ENCODE data around the gene CTRL. TPM values are rescaled to one million over a fixed set of nuclear protein-coding genes. Genes with fewer than 3 reads are reported as not detected.

CTRL gene
- total RNA-seq, 2 experiments from 2014 or later = 4.0 to 5.9 TPM

DNA sequence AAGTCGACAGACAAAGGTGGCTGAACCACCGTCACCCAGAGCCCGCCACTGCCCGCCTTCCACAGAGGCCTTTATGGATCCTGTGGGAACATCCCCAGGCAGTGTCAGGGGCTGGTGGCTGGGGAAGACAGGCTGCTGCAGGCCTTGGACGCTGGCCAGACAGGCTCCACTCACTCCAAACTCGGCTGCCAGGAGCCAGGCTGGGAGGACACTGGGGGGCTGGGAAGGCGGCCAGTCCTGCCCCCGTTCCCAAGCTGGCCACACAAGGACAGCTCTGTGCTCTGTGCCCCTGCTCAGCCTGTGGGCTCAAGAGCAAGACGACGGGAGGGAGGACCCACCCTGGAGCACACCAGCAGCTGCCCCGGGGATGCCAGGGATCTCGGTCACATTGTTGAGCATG, 19.8 kb upstream of the CTRL start:
- Histone ChIP-seq H3K9me2 (ENCODE audit: insufficient read depth, low read length) (no peaks in the 10 kb centered on the region), H4K20me1 (ENCODE audit: insufficient read depth, low read length) (no peaks in the 10 kb centered on the region), H3K4me2 (ENCODE audit: low read length) (no peak overlapping the region), H3K9me3 (ENCODE audit: low read length) (no peaks in the 10 kb centered on the region), H3K79me2 (ENCODE audit: insufficient read depth, low read depth, low read length) (no peaks in the 10 kb centered on the region), H3K27ac (ENCODE audit: low read depth, low read length, poor library complexity, severe bottlenecking) (no peak overlapping the region), H3K4me3 (ENCODE audit: low read depth, low read length, poor library complexity, severe bottlenecking) (no peak overlapping the region), H3K4me1 (ENCODE audit: insufficient read depth, low read length, poor library complexity, severe bottlenecking) (no peaks in the 10 kb centered on the region), H2AFZ (ENCODE audit: low read length) (no peak overlapping the region), H3K36me3 (ENCODE audit: insufficient read depth, low read length) (no peaks in the 10 kb centered on the region)
- POLR2A ChIA-PET = no interaction called here
- no peak for TF ChIP-seq EZH2phosphoT487 (IDR thresholded peaks at IDR 0.05; ENCODE audit: borderline replicate concordance, low read depth, low read length)
- TF ChIP-seq, protein P1, sequence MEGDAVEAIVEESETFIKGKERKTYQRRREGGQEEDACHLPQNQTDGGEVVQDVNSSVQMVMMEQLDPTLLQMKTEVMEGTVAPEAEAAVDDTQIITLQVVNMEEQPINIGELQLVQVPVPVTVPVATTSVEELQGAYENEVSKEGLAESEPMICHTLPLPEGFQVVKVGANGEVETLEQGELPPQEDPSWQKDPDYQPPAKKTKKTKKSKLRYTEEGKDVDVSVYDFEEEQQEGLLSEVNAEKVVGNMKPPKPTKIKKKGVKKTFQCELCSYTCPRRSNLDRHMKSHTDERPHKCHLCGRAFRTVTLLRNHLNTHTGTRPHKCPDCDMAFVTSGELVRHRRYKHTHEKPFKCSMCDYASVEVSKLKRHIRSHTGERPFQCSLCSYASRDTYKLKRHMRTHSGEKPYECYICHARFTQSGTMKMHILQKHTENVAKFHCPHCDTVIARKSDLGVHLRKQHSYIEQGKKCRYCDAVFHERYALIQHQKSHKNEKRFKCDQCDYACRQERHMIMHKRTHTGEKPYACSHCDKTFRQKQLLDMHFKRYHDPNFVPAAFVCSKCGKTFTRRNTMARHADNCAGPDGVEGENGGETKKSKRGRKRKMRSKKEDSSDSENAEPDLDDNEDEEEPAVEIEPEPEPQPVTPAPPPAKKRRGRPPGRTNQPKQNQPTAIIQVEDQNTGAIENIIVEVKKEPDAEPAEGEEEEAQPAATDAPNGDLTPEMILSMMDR (conservative IDR thresholded peaks at IDR 0.05; ENCODE audit: low read length) = no peak
- intact Hi-C loops (cut with micrococcal nuclease; ENCODE audit: unreplicated experiment) = no loop called here
- CTCF ChIA-PET (ENCODE audit: unreplicated experiment) = no interaction called here
- DNase-seq (ENCODE audit: low spot score) = no peak
- BruUV-seq (replicated peaks) = no TSS peak

DNA sequence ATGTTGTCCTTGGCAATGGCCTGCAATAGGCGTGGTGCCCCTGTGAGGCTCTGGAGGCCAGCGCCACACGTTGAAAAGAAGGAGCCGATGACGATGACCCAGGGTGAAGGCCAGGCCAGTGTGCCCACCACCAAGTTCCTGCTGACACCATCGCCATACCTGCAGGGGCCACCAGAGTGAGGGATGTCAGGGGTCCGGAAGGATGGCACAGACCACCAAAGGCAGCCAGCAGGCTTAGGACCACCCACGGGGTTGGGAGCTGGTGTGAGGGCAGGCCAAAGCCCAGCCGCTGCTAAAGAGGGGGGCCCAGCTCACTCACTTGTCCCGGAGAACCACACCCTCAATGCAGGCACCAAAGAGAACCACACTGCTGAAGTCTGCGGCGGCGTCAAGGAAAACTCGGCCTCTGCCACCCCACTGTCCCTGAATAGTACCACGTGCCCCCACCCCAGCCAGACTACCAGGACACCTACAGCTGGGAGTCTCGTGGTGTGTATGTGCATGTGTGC, 18.7 kb upstream of the CTRL start:
- no TSS peak for BruUV-seq (replicated peaks)
- Histone ChIP-seq H4K20me1 (ENCODE audit: insufficient read depth, low read length) (no peaks in the 10 kb centered on the region), H3K9me3 (ENCODE audit: low read length) (no peaks in the 10 kb centered on the region), H3K79me2 (ENCODE audit: insufficient read depth, low read depth, low read length) (no peaks in the 10 kb centered on the region), H3K4me1 (ENCODE audit: insufficient read depth, low read length, poor library complexity, severe bottlenecking) (no peaks in the 10 kb centered on the region), H2AFZ (ENCODE audit: low read length) (no peak overlapping the region), H3K27ac (ENCODE audit: low read depth, low read length, poor library complexity, severe bottlenecking) (no peak overlapping the region), H3K36me3 (ENCODE audit: insufficient read depth, low read length) (no peaks in the 10 kb centered on the region), H3K4me2 (ENCODE audit: low read length) (no peak overlapping the region), H3K4me3 (ENCODE audit: low read depth, low read length, poor library complexity, severe bottlenecking) (no peak overlapping the region), H3K9me2 (ENCODE audit: insufficient read depth, low read length) (no peaks in the 10 kb centered on the region)
- POLR2A ChIA-PET = no interaction called here
- CTCF ChIA-PET (ENCODE audit: unreplicated experiment) = no interaction called here
- DNase-seq (ENCODE audit: low spot score) = no peak
- TF ChIP-seq EZH2phosphoT487 (IDR thresholded peaks at IDR 0.05; ENCODE audit: borderline replicate concordance, low read depth, low read length) = no peak
- TF ChIP-seq, protein P1 (conservative IDR thresholded peaks at IDR 0.05; ENCODE audit: low read length) = no peak
- intact Hi-C loops (cut with micrococcal nuclease; ENCODE audit: unreplicated experiment) = no loop called here

DNA sequence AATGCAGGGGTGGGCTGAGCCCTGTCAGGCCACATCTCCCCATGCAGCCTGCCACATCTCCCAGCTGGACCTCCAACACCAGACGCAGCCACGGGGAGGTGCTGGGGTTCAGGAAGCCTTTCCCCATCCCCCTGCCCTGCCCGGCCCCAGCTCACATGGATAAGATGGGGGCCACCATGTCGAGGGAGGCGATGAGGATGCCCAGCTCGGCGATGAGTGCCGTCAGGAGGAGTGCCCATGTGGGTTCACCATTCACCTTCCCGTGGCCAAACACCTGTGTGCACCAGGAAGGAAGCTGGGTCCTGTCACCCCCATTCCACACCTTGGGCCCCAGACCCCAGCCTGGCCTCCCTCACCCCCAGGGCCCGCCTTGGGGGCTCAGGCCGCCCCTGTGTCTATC, 18.0 kb upstream of the CTRL start:
- Histone ChIP-seq H3K9me3 (ENCODE audit: low read length) (no peaks in the 10 kb centered on the region), H3K9me2 (ENCODE audit: insufficient read depth, low read length) (no peaks in the 10 kb centered on the region), H3K4me3 (ENCODE audit: low read depth, low read length, poor library complexity, severe bottlenecking) (no peak overlapping the region), H3K4me1 (ENCODE audit: insufficient read depth, low read length, poor library complexity, severe bottlenecking) (no peaks in the 10 kb centered on the region), H3K79me2 (ENCODE audit: insufficient read depth, low read depth, low read length) (no peaks in the 10 kb centered on the region), H3K4me2 (ENCODE audit: low read length) (no peak overlapping the region), H3K27ac (ENCODE audit: low read depth, low read length, poor library complexity, severe bottlenecking) (no peak overlapping the region), H2AFZ (ENCODE audit: low read length) (no peak overlapping the region), H4K20me1 (ENCODE audit: insufficient read depth, low read length) (no peaks in the 10 kb centered on the region), H3K36me3 (ENCODE audit: insufficient read depth, low read length) (no peaks in the 10 kb centered on the region)
- no peak for DNase-seq (ENCODE audit: low spot score)
- no peak for TF ChIP-seq EZH2phosphoT487 (IDR thresholded peaks at IDR 0.05; ENCODE audit: borderline replicate concordance, low read depth, low read length)
- TF ChIP-seq, protein P1 (conservative IDR thresholded peaks at IDR 0.05; ENCODE audit: low read length) = 0 out of 2 replicates have a peak, but pooled peaks have one; percentile 10
- no TSS peak for BruUV-seq (replicated peaks)
- intact Hi-C loops (cut with micrococcal nuclease; ENCODE audit: unreplicated experiment) = no loop called here
- POLR2A ChIA-PET = interaction anchor here (0.5 kb wide), 1 partner anchor 12 kb away, joined by 4 read pairs; no protein-coding TSS in a partner anchor
- CTCF ChIA-PET (ENCODE audit: unreplicated experiment) = no interaction called here
